B cell (primary cell): ENCODE results near the gene LAG3. TPM values are rescaled to one million over a fixed set of nuclear protein-coding genes. Genes with fewer than 3 reads are reported as not detected.
"Not testable (repeated sequence)": the region's sequence is repeated elsewhere in the genome, so short reads cannot be mapped to it uniquely, and the experiment has no call there.

Experiments
- ATAC-seq: fragments of 200-7000 bp; cut with Tn5 transposase; one replicate; pipeline ENCODE4 v1.10.0; 2021; ENCODE audit warnings: low read depth, mild to moderate bottlenecking, moderate number of reproducible peaks, moderate library complexity
- CTCF ChIA-PET: fragments of 350-600 bp; sonication (Branson Sonifier 250); formaldehyde crosslinking; loops from one replicate; lab custom pipeline; 2021; ENCODE audit warnings: antibody characterized with exemption, inconsistent platforms; lab: Charles Lee
- POLR2A ChIA-PET: fragments of 350-600 bp; sonication (Branson Sonifier 250); formaldehyde crosslinking; loops from one replicate; lab custom pipeline; 2021; ENCODE audit warnings: antibody characterized with exemption; lab: Charles Lee
- DNase-seq: peaks from one replicate; pipeline ENCODE4 v3.0.0; 2013
- H2AFZ ChIP-seq: 2 replicates; pipeline ENCODE4 v1.6.1; 2012; ENCODE audit warnings: mild to moderate bottlenecking, low read depth, low read length; ENCODE audit not compliant: insufficient read depth, poor library complexity, severe bottlenecking
- H3K27ac ChIP-seq, 2 donors: 1 replicate in 1 of 2; 2 replicates in 1 of 2; pipeline ENCODE4 v1.5.1; 2012 to 2013; ENCODE audit warnings: low read length in 2 of 2, mild to moderate bottlenecking in 2 of 2, moderate library complexity in 1 of 2
- H3K27me3 ChIP-seq, 4 experiments: fragments of 200-600 bp in 1 of 4; sonication (generic) in 1 of 4; replicated peaks in 1 of 4; 1 replicate in 2 of 4; 2 replicates in 2 of 4; pipeline versions ENCODE4 v1.6.1 to v1.7.0; 2013 to 2016; ENCODE audit warnings: low read length in 3 of 4, mild to moderate bottlenecking in 2 of 4, mixed read lengths in 1 of 4, moderate library complexity in 1 of 4; ENCODE audit not compliant: insufficient read depth in 4 of 4, control insufficient read depth in 3 of 4; ENCODE audit errors: control extremely low read depth in 1 of 4
- H3K36me3 ChIP-seq, 2 experiments: replicated peaks in 1 of 2; 1 replicate in 1 of 2; 2 replicates in 1 of 2; pipeline versions ENCODE4 v1.6.1 to v1.7.1; 2013; ENCODE audit warnings: low read length in 1 of 2; ENCODE audit not compliant: insufficient read depth in 2 of 2, control insufficient read depth in 1 of 2; ENCODE audit errors: control extremely low read depth in 1 of 2, extremely low read depth in 1 of 2
- H3K4me1 ChIP-seq, 2 donors: fragments of 200-600 bp in 1 of 2; sonication (generic) in 1 of 2; 1 replicate in 1 of 2; 2 replicates in 1 of 2; pipeline versions ENCODE4 v1.5.1 to v1.6.1; 2013 to 2017; ENCODE audit warnings: low read length in 2 of 2; ENCODE audit not compliant: control insufficient read depth in 2 of 2, insufficient read depth in 2 of 2
- H3K4me2 ChIP-seq: replicated peaks from 2 replicates; pipeline ENCODE3; 2012; ENCODE audit warnings: mild to moderate bottlenecking, low read depth, low read length; ENCODE audit not compliant: poor library complexity, severe bottlenecking
- H3K4me3 ChIP-seq, 5 experiments: fragments of 200-600 bp in 1 of 5; sonication (generic) in 1 of 5; 1 replicate in 3 of 5; 2 replicates in 2 of 5; pipeline versions ENCODE4 v1.5.1 to v1.7.0; 2011 to 2016; ENCODE audit warnings: low read length in 4 of 5, mild to moderate bottlenecking in 4 of 5, low read depth in 2 of 5, control low read depth in 1 of 5, moderate library complexity in 1 of 5; ENCODE audit not compliant: insufficient read depth in 1 of 5; ENCODE audit errors: control extremely low read depth in 1 of 5, extremely low read depth in 1 of 5
- H3K79me2 ChIP-seq: fragments of 200-600 bp; sonication (generic); one replicate; pipeline ENCODE4 v1.6.0; 2016; ENCODE audit warnings: low read length; ENCODE audit not compliant: control insufficient read depth, insufficient read depth
- H3K9ac ChIP-seq: fragments of 200-600 bp; sonication (generic); 2 replicates; pipeline ENCODE4 v1.6.1; 2017; ENCODE audit warnings: mild to moderate bottlenecking, low read length, moderate library complexity
- H3K9me3 ChIP-seq, 3 donors: one replicate each; pipeline versions ENCODE4 v1.6.1 to v1.7.1; 2013; ENCODE audit warnings: low read length in 2 of 3; ENCODE audit not compliant: control insufficient read depth in 2 of 3, insufficient read depth in 1 of 3; ENCODE audit errors: control extremely low read depth in 1 of 3
- H4K20me1 ChIP-seq: 2 replicates; pipeline ENCODE4 v1.6.0; 2012; ENCODE audit warnings: mild to moderate bottlenecking, low read length; ENCODE audit not compliant: insufficient read depth, control insufficient read depth, poor library complexity, severe bottlenecking
- H3K27ac Mint-ChIP-seq: one replicate; pipeline ENCODE4 v1.8.0; 2021; ENCODE audit warnings: mixed read lengths
- H3K27me3 Mint-ChIP-seq: one replicate; pipeline ENCODE4 v1.8.0; 2021; ENCODE audit warnings: mixed read lengths
- H3K4me1 Mint-ChIP-seq: one replicate; pipeline ENCODE4 v1.8.0; 2021; ENCODE audit warnings: mixed read lengths
- H3K4me3 Mint-ChIP-seq: one replicate; pipeline ENCODE4 v1.8.0; 2021; ENCODE audit warnings: mixed read lengths
- H3K9me3 Mint-ChIP-seq: one replicate; pipeline ENCODE4 v1.8.0; 2022; ENCODE audit warnings: mixed read lengths; ENCODE audit not compliant: insufficient read depth
- EZH2 ChIP-seq: IDR thresholded peaks from 2 replicates; pipeline ENCODE4 v1.6.1; 2012; ENCODE audit warnings: borderline replicate concordance, low read depth, mild to moderate bottlenecking, moderate library complexity, low read length; ENCODE audit not compliant: insufficient read depth, poor library complexity, severe bottlenecking
- WGBS: methylation state at CpG from one replicate; pipeline ENCODE4 v1.1.5; 2013; ENCODE audit warnings: missing lambda C conversion rate; ENCODE audit not compliant: insufficient coverage; 5-methylcytosine and 5-hydroxymethylcytosine counted together
- intact Hi-C: fragments of 100-400 bp; cut with micrococcal nuclease; formaldehyde crosslinking; loops from one replicate; pipeline ENCODE4 v1.10.0; 2022
- polyA plus RNA-seq: library from polyadenylated mRNA; depleted of rRNA; stranded (reverse); fragments of >200 nt; gene quantifications from 2 replicates; pipeline ENCODE4 v1.2.3, GENCODE V29; 2012
- total RNA-seq, 2 donors: library from RNA; stranded (reverse); fragments of 120-200 nt in 1 of 2; gene quantifications; 1 replicate in 1 of 2; 2 replicates in 1 of 2; pipeline versions ENCODE4 v1.2.3 to v1.2.4, GENCODE V29; 2013 to 2022
- TF ChIP-seq, protein P1 (sequence below): fragments of 200-600 bp; IDR thresholded peaks from one replicate; pipeline ENCODE4 v1.8.0; 2022; ENCODE audit warnings: antibody characterized with exemption, mild to moderate bottlenecking

The LAG3 gene
- total and polyA plus RNA-seq, 2 donors (not counting 1 experiment from before 2014, with no cell fraction given), result not detected

DNA sequence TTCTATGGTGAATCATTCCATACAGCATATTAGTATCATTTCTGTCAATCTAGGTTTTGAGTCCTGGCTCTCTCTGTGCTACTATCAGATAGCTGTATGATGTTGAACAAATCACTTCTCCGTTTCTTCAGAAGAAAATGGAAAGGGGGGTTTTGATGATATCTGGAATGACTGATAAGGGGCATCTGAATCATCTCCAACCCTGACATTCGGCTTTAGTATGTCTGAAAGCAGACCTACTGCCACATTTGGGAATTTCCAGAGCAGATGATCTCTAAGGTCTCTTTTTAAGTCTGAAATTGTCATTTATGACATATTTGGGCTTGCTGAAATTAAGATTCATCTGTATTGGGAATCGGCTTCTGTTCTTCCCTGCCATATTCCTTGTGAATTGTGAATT lies 29.5 kb upstream of the LAG3 start:
- DNase-seq (no peak), ATAC-seq (no peak)
- TF ChIP-seq, protein P1, sequence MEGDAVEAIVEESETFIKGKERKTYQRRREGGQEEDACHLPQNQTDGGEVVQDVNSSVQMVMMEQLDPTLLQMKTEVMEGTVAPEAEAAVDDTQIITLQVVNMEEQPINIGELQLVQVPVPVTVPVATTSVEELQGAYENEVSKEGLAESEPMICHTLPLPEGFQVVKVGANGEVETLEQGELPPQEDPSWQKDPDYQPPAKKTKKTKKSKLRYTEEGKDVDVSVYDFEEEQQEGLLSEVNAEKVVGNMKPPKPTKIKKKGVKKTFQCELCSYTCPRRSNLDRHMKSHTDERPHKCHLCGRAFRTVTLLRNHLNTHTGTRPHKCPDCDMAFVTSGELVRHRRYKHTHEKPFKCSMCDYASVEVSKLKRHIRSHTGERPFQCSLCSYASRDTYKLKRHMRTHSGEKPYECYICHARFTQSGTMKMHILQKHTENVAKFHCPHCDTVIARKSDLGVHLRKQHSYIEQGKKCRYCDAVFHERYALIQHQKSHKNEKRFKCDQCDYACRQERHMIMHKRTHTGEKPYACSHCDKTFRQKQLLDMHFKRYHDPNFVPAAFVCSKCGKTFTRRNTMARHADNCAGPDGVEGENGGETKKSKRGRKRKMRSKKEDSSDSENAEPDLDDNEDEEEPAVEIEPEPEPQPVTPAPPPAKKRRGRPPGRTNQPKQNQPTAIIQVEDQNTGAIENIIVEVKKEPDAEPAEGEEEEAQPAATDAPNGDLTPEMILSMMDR, result no peak
- TF ChIP-seq EZH2, result no peak
- peaks cover 0 to 5% (median 4%) of the 10 kb centered on the region in 3 donors for H3K9me3 ChIP-seq
- no peaks in the 10 kb centered on the region for H3K79me2 ChIP-seq
- H3K4me2 ChIP-seq, result no peak overlapping the region
- CTCF ChIA-PET, result interaction anchor here (0.6 to 1.9 kb wide), 2 partner anchors 10 to 24 kb away, joined by 3 to 6 read pairs; partner anchors contain the start of genes MLF2 and PTMS
- H2AFZ ChIP-seq, result no peak overlapping the region
- peaks cover 3% of the 10 kb centered on the region for H3K9me3 Mint-ChIP-seq
- WGBS, result 86% methylated on average over 1 of the region's 3 CpGs
- H3K27ac Mint-ChIP-seq, result no peak overlapping the region
- H3K27ac ChIP-seq, result no peak overlapping the region
- H4K20me1 ChIP-seq, result no peaks in the 10 kb centered on the region
- peaks cover 15 to 18% of the 10 kb centered on the region in 2 donors for H3K4me1 ChIP-seq
- no peaks in the 10 kb centered on the region for H3K27me3 Mint-ChIP-seq
- H3K36me3 ChIP-seq, result peaks cover 0 to 11% of the 10 kb centered on the region in 2 experiments
- POLR2A ChIA-PET, result no interaction called here
- intact Hi-C loops, result no loop called here
- H3K4me3 Mint-ChIP-seq, result no peak overlapping the region
- peaks cover 22% of the 10 kb centered on the region for H3K4me1 Mint-ChIP-seq
- no peaks in the 10 kb centered on the region for H3K27me3 ChIP-seq
- H3K9ac ChIP-seq, result no peak overlapping the region
- H3K4me3 ChIP-seq, result no peak overlapping the region

DNA sequence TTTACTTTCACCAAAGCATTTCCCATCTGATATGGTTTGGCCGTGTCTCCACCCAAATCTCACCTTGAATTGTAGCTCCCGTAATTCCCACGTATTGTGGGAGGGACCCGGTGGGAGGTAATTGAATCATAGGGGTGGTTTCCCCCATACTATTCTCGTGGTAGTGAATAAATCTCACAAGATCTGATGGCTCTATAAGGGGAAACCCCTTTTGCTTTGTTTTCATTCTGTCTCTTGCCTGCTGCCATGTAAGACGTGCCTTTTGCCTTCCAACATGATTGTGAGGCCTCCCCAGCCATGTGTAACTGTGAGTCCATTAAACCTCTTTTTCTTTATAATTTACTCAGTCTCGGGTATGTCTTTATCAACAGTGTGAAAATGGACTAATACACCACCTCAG lies 29.0 kb upstream of the LAG3 start:
- H3K27ac Mint-ChIP-seq, H3K27me3 Mint-ChIP-seq, H3K9me3 Mint-ChIP-seq, intact Hi-C loops, H3K4me3 ChIP-seq, H3K79me2 ChIP-seq, H4K20me1 ChIP-seq, H3K4me3 Mint-ChIP-seq, H3K4me2 ChIP-seq, H3K27ac ChIP-seq, H2AFZ ChIP-seq, ATAC-seq, H3K27me3 ChIP-seq, H3K9me3 ChIP-seq, DNase-seq, POLR2A ChIA-PET, H3K9ac ChIP-seq: not testable (repeated sequence)
- WGBS, result 75% methylated on average over 2 of the region's 7 CpGs
- Histone ChIP-seq H3K4me1 (peaks cover 15 to 18% of the 10 kb centered on the region in 2 donors), H3K36me3 (peaks cover 0 to 16% of the 10 kb centered on the region in 2 experiments)
- CTCF ChIA-PET, result interaction anchor here (0.6 to 1.9 kb wide), 2 partner anchors 9 to 23 kb away, joined by 3 to 6 read pairs; partner anchors contain the start of genes MLF2 and PTMS
- peaks cover 22% of the 10 kb centered on the region for H3K4me1 Mint-ChIP-seq
